Skeletal muscle satellite cell (primary cell): ENCODE measurements around the gene CDH1.
A peak's percentile ranks its signal among the peaks of the same experiment; 100 is the strongest.
"Not testable (repeated sequence)": the region's sequence is repeated elsewhere in the genome, so short reads cannot be mapped to it uniquely, and the experiment has no call there.

Experiments
- H3K27me3 ChIP-seq: 2 replicates; pipeline ENCODE4 v1.7.0; 2013; ENCODE audit warnings: low read length; ENCODE audit not compliant: control insufficient read depth, insufficient read depth
- H3K36me3 ChIP-seq: 2 replicates; pipeline ENCODE4 v1.7.0; 2013; ENCODE audit warnings: mild to moderate bottlenecking, control low read depth, low read length; ENCODE audit not compliant: insufficient read depth
- H3K4me1 ChIP-seq: 2 replicates; pipeline ENCODE4 v1.7.0; 2013; ENCODE audit warnings: low read length; ENCODE audit not compliant: control insufficient read depth, insufficient read depth
- H3K4me2 ChIP-seq: 2 replicates; pipeline ENCODE4 v1.7.0; 2013; ENCODE audit warnings: mild to moderate bottlenecking, low read length
- H3K4me3 ChIP-seq: 2 replicates; pipeline ENCODE4 v1.7.0; 2013; ENCODE audit warnings: low read length
- H3K9ac ChIP-seq: 2 replicates; pipeline ENCODE4 v1.7.0; 2013; ENCODE audit warnings: mild to moderate bottlenecking, low read depth, low read length, moderate library complexity
- H3K9me3 ChIP-seq: replicated peaks from 2 replicates; pipeline ENCODE4 v1.7.0; 2013; ENCODE audit warnings: mild to moderate bottlenecking, control low read depth, low read length

Gene CDH1

GRCh38 chr16:68782198-68783174 lies 45.4 kb downstream of the CDH1 start:
- Histone ChIP-seq H3K4me2 (no peak overlapping the region), H3K4me1 (no peaks in the 10 kb centered on the region), H3K9ac (no peak overlapping the region), H3K4me3 (no peak overlapping the region), H3K9me3 (no peaks in the 10 kb centered on the region), H3K36me3 (no peaks in the 10 kb centered on the region), H3K27me3 (peaks cover 22% of the 10 kb centered on the region)

- Histone ChIP-seq H3K4me3 (no peak overlapping the region), H3K36me3 (no peaks in the 10 kb centered on the region), H3K9me3 (no peaks in the 10 kb centered on the region), H3K9ac (no peak overlapping the region), H3K4me2 (no peak overlapping the region), H3K4me1 (no peaks in the 10 kb centered on the region), H3K27me3 (peaks cover 15% of the 10 kb centered on the region)
Measured at GRCh38 chr16:68784226-68784625, 47.1 kb downstream of the CDH1 start.

- no peak overlapping the region for H3K4me2 ChIP-seq
- peaks cover 3% of the 10 kb centered on the region for H3K4me1 ChIP-seq
- no peaks in the 10 kb centered on the region for H3K36me3 ChIP-seq
- H3K9ac ChIP-seq: no peak overlapping the region
- H3K4me3 ChIP-seq: no peak overlapping the region
- H3K9me3 ChIP-seq: no peaks in the 10 kb centered on the region
- peaks cover 14% of the 10 kb centered on the region for H3K27me3 ChIP-seq
Measured at GRCh38 chr16:68784721-68785120, 47.6 kb downstream of the CDH1 start.

GRCh38 chr16:68785715-68786114 lies 48.6 kb downstream of the CDH1 start:
- Histone ChIP-seq H3K36me3 (no peaks in the 10 kb centered on the region), H3K4me2 (no peak overlapping the region), H3K9me3 (no peaks in the 10 kb centered on the region), H3K4me1 (peaks cover 13% of the 10 kb centered on the region), H3K27me3 (peaks cover 11% of the 10 kb centered on the region), H3K4me3 (no peak overlapping the region), H3K9ac (no peak overlapping the region)

- no peak overlapping the region for H3K9ac ChIP-seq
Measured at GRCh38 chr16:68786685-68787418, 49.8 kb downstream of the CDH1 start.

GRCh38 chr16:68787419-68787807 lies 50.3 kb downstream of the CDH1 start:
- not testable (repeated sequence) for H3K9ac ChIP-seq, H3K9me3 ChIP-seq, H3K36me3 ChIP-seq, H3K4me3 ChIP-seq, H3K4me2 ChIP-seq, H3K27me3 ChIP-seq
- peaks cover 17% of the 10 kb centered on the region for H3K4me1 ChIP-seq

More at GRCh38 chr16:68786685-68787418, 49.8 kb downstream of the CDH1 start:
- H3K36me3 ChIP-seq: no peaks in the 10 kb centered on the region
- no peak overlapping the region for H3K4me3 ChIP-seq
- H3K9me3 ChIP-seq: no peaks in the 10 kb centered on the region
- peaks cover 7% of the 10 kb centered on the region for H3K27me3 ChIP-seq
- H3K4me2 ChIP-seq: no peak overlapping the region
- H3K4me1 ChIP-seq: peaks cover 17% of the 10 kb centered on the region

- Histone ChIP-seq H3K4me1 (peaks cover 23% of the 10 kb centered on the region), H3K27me3 (no peaks in the 10 kb centered on the region), H3K9me3 (no peaks in the 10 kb centered on the region), H3K4me2 (peak overlapping the region; percentile 49), H3K4me3 (no peak overlapping the region), H3K9ac (no peak overlapping the region), H3K36me3 (no peaks in the 10 kb centered on the region)
Measured at GRCh38 chr16:68790130-68790761, 53.2 kb downstream of the CDH1 start.

GRCh38 chr16:68790944-68791343 lies 53.9 kb downstream of the CDH1 start:
- Histone ChIP-seq H3K9ac (no peak overlapping the region), H3K4me1 (peaks cover 23% of the 10 kb centered on the region), H3K36me3 (no peaks in the 10 kb centered on the region), H3K4me2 (peak overlapping the region; percentile 49), H3K4me3 (no peak overlapping the region), H3K27me3 (no peaks in the 10 kb centered on the region), H3K9me3 (no peaks in the 10 kb centered on the region)

GRCh38 chr16:68792465-68793324 lies 55.6 kb downstream of the CDH1 start:
- Histone ChIP-seq H3K9ac (no peak overlapping the region), H3K36me3 (no peaks in the 10 kb centered on the region), H3K27me3 (no peaks in the 10 kb centered on the region), H3K4me3 (no peak overlapping the region), H3K9me3 (no peaks in the 10 kb centered on the region), H3K4me1 (peaks cover 23% of the 10 kb centered on the region), H3K4me2 (no peak overlapping the region)

GRCh38 chr16:68793401-68793857 lies 56.3 kb downstream of the CDH1 start:
- no peak overlapping the region for H3K9ac ChIP-seq
- no peak overlapping the region for H3K4me2 ChIP-seq
- H3K4me1 ChIP-seq: peaks cover 23% of the 10 kb centered on the region
- no peaks in the 10 kb centered on the region for H3K9me3 ChIP-seq
- peaks cover 6% of the 10 kb centered on the region for H3K27me3 ChIP-seq
- no peaks in the 10 kb centered on the region for H3K36me3 ChIP-seq
- H3K4me3 ChIP-seq: no peak overlapping the region
